Osteoblast (primary cell): ENCODE measurements around the gene MYL5. TPM values are rescaled to one million over a fixed set of nuclear protein-coding genes. Genes with fewer than 3 reads are reported as not detected.

ENCODE experiments used
- DNase-seq: peaks from one replicate; pipeline ENCODE4 v3.0.0; 2011; ENCODE audit warnings: low spot score, mixed read lengths; ENCODE audit not compliant: insufficient read length; ENCODE audit errors: missing footprints
- H2AFZ ChIP-seq: 2 replicates; pipeline ENCODE4 v1.6.0; 2011; ENCODE audit warnings: mild to moderate bottlenecking, low read length
- H3K27ac ChIP-seq: 2 replicates; pipeline ENCODE4 v1.5.1; 2011; ENCODE audit warnings: mild to moderate bottlenecking, low read depth, low read length, moderate library complexity
- H3K27me3 ChIP-seq: 2 replicates; pipeline ENCODE4 v1.6.0; 2012; ENCODE audit warnings: mild to moderate bottlenecking, control low read depth, inconsistent platforms, low read length, moderate library complexity; ENCODE audit not compliant: insufficient read depth
- H3K36me3 ChIP-seq: 2 replicates; pipeline ENCODE4 v1.5.1; 2011; ENCODE audit warnings: mild to moderate bottlenecking, low read length, control low read depth, moderate library complexity; ENCODE audit not compliant: insufficient read depth
- H3K4me1 ChIP-seq: 2 replicates; pipeline ENCODE4 v1.5.1; 2011; ENCODE audit warnings: mild to moderate bottlenecking, low read length, control low read depth, moderate library complexity; ENCODE audit not compliant: insufficient read depth
- H3K4me2 ChIP-seq: 2 replicates; pipeline ENCODE4 v1.6.0; 2011; ENCODE audit warnings: mild to moderate bottlenecking, low read length; ENCODE audit not compliant: insufficient read depth
- H3K4me3 ChIP-seq: fragments of 200-600 bp; sonication (generic); 3 replicates; pipeline ENCODE4 v1.5.1; 2012; ENCODE audit warnings: mild to moderate bottlenecking, low read length, inconsistent platforms; ENCODE audit not compliant: insufficient read depth
- H3K79me2 ChIP-seq: 2 replicates; pipeline ENCODE4 v1.6.0; 2012; ENCODE audit warnings: mild to moderate bottlenecking, low read length, control low read depth, inconsistent platforms; ENCODE audit not compliant: insufficient read depth
- H3K9me3 ChIP-seq: 2 replicates; pipeline ENCODE4 v1.5.1; 2011; ENCODE audit warnings: low read depth, low read length, control low read depth
- H4K20me1 ChIP-seq: 2 replicates; pipeline ENCODE4 v1.6.0; 2012; ENCODE audit warnings: mild to moderate bottlenecking, low read length, control low read depth; ENCODE audit not compliant: insufficient read depth
- CTCF ChIP-seq: IDR thresholded peaks from 2 replicates; pipeline ENCODE4 v1.5.1; 2011; ENCODE audit warnings: mild to moderate bottlenecking, low read depth, low read length, moderate library complexity; ENCODE audit errors: extremely low read depth
- total RNA-seq: library from RNA; depleted of rRNA; stranded (reverse); fragments of >200 nt; gene quantifications from 2 replicates; pipeline ENCODE4 v1.2.3, GENCODE V29; 2012

The MYL5 gene
- total RNA-seq, 1 donor: 22.8 TPM

DNA sequence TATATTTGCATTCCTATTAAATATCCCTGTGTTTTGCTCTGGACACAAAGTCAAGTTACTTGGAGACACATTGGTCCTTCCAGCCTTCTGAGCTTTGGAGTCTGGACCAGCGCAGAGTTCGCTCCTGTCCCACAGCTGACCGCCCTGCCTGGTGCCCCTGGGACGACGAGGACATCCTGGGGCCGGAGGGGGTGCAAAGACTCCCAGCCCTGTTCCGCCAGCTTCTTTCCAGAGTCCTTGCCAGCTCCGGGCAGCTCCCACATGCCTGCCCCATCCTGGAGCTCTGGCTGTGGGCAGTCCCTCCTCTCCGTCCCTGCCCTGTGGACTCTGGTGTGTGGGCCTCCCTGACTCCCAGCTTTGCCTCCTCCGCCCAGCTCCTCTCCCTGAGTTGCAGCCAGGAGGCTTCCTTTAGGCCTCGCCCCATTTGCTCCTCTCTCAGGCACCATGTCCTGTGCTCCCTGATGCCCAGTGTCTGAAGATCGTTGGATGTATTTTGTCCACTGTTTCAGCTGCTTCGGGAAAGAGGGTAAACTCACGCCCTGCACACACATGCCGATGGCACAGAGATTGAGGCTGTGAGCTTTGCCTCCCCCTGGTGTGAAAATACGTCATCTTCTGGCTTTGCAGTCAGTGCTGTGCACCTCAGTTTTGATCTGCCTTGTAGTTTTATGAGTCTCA, 26.4 kb downstream of the MYL5 start:
- no peaks in the 10 kb centered on the region for H4K20me1 ChIP-seq
- no peaks in the 10 kb centered on the region for H3K27me3 ChIP-seq
- H3K27ac ChIP-seq: no peak overlapping the region
- H2AFZ ChIP-seq: no peak overlapping the region
- TF ChIP-seq CTCF: no peak
- H3K36me3 ChIP-seq: no peaks in the 10 kb centered on the region
- H3K4me2 ChIP-seq: no peak overlapping the region
- H3K4me3 ChIP-seq: no peak overlapping the region
- DNase-seq: no peak
- H3K79me2 ChIP-seq: peaks cover 4% of the 10 kb centered on the region
- peaks cover 3% of the 10 kb centered on the region for H3K4me1 ChIP-seq
- no peaks in the 10 kb centered on the region for H3K9me3 ChIP-seq

- no peak for DNase-seq
- no peaks in the 10 kb centered on the region for H3K36me3 ChIP-seq
- H2AFZ ChIP-seq: no peak overlapping the region
- H3K4me2 ChIP-seq: no peak overlapping the region
- H3K4me3 ChIP-seq: no peak overlapping the region
- no peak overlapping the region for H3K27ac ChIP-seq
- no peak for TF ChIP-seq CTCF
- peaks cover 6% of the 10 kb centered on the region for H4K20me1 ChIP-seq
- no peaks in the 10 kb centered on the region for H3K27me3 ChIP-seq
- peaks cover 19% of the 10 kb centered on the region for H3K79me2 ChIP-seq
- H3K9me3 ChIP-seq: no peaks in the 10 kb centered on the region
- H3K4me1 ChIP-seq: peaks cover 9% of the 10 kb centered on the region
These were observed 28.3 kb downstream of the MYL5 start for GRCh38 chr4:702618-703048.

GRCh38 chr4:703336-704197, 29.2 kb downstream of the MYL5 start:
- DNase-seq: no peak
- no peaks in the 10 kb centered on the region for H3K36me3 ChIP-seq
- H3K79me2 ChIP-seq: peaks cover 26% of the 10 kb centered on the region
- no peak overlapping the region for H2AFZ ChIP-seq
- peaks cover 9% of the 10 kb centered on the region for H3K4me1 ChIP-seq
- H3K27me3 ChIP-seq: no peaks in the 10 kb centered on the region
- H3K27ac ChIP-seq: no peak overlapping the region
- no peak overlapping the region for H3K4me2 ChIP-seq
- H3K9me3 ChIP-seq: no peaks in the 10 kb centered on the region
- TF ChIP-seq CTCF: no peak
- peaks cover 13% of the 10 kb centered on the region for H4K20me1 ChIP-seq
- no peak overlapping the region for H3K4me3 ChIP-seq
